Measurements from ENCODE around the gene CORO6. TPM values are rescaled to one million over a fixed set of nuclear protein-coding genes. Genes with fewer than 3 reads are reported as not detected.

CORO6 gene
- total and polyA plus RNA-seq, 7 donors: 182 to 710 (median 494) TPM

GRCh38 chr17:29620779-29621500 is 1.8 kb downstream of the CORO6 start:
- ATAC-seq: no peak
- Histone ChIP-seq H3K27me3 (ENCODE audit: insufficient read depth in 3 of 3, low read length in 2 of 3) (no peaks in the 10 kb centered on the region), H3K4me3 (peak overlapping the region; percentile 98), H3K4me1 (peaks cover 67% of the 10 kb centered on the region), H3K9me3 (no peaks in the 10 kb centered on the region), H3K27ac (peak overlapping the region; percentile 99), H3K36me3 (ENCODE audit: insufficient read depth in 1 of 2, low read depth in 1 of 2) (peaks cover 0 to 14% of the 10 kb centered on the region in 2 donors)
- DNase-seq: no peak
- no peak for TF ChIP-seq CTCF (IDR thresholded peaks at IDR 0.05)
- WGBS, 3 donors: 47 to 58% (median 50%) methylated on average over 12 of the region's 12 CpGs
- intact Hi-C loops (cut with DNase I): loop anchor here in 1 of 2 donors (5.0 kb wide), 2 partner anchors 141 to 311 kb away; partner anchors contain the start of gene SSH2

GRCh38 chr17:29620271-29620670 is 2.4 kb downstream of the CORO6 start:
- no peak for TF ChIP-seq CTCF (IDR thresholded peaks at IDR 0.05)
- peak overlapping the region; percentile 99 for H3K27ac ChIP-seq
- peaks cover 66% of the 10 kb centered on the region for H3K4me1 ChIP-seq
- ATAC-seq: peak; percentile 45 to 58 (median 51)
- no peaks in the 10 kb centered on the region for H3K9me3 ChIP-seq
- no peaks in the 10 kb centered on the region for H3K27me3 ChIP-seq (ENCODE audit: insufficient read depth in 3 of 3, low read length in 2 of 3)
- H3K4me3 ChIP-seq: peak overlapping the region; percentile 98
- DNase-seq: peak; percentile 62 to 85
- intact Hi-C loops (cut with DNase I): loop anchor here in 1 of 2 donors (5.0 kb wide), 2 partner anchors 142 to 312 kb away; partner anchors contain the start of gene SSH2
- 36 to 62% (median 46%) methylated on average over 4 of the region's 4 CpGs for WGBS, 3 donors
- H3K36me3 ChIP-seq (ENCODE audit: insufficient read depth in 1 of 2, low read depth in 1 of 2): peaks cover 0 to 16% of the 10 kb centered on the region in 2 donors

- peaks cover 69% of the 10 kb centered on the region for H3K4me1 ChIP-seq
- DNase-seq (peak; percentile 48 to 84), ATAC-seq (peak; percentile 58 to 66 (median 59))
- H3K4me3 ChIP-seq: peak overlapping the region; percentile 98
- H3K27me3 ChIP-seq (ENCODE audit: insufficient read depth in 3 of 3, low read length in 2 of 3): no peaks in the 10 kb centered on the region
- peak overlapping the region; percentile 99 for H3K27ac ChIP-seq
- no peaks in the 10 kb centered on the region for H3K9me3 ChIP-seq
- H3K36me3 ChIP-seq (ENCODE audit: insufficient read depth in 1 of 2, low read depth in 1 of 2): peaks cover 0 to 22% of the 10 kb centered on the region in 2 donors
- peak; percentile 41 for TF ChIP-seq CTCF (IDR thresholded peaks at IDR 0.05)
- intact Hi-C loops (cut with DNase I): no loop called here
Measured at GRCh38 chr17:29619251-29619650, 3.5 kb downstream of the CORO6 start.

GRCh38 chr17:29618272-29619065 is 4.2 kb downstream of the CORO6 start:
- no peak for DNase-seq
- H3K4me3 ChIP-seq: peak overlapping the region; percentile 98
- no peaks in the 10 kb centered on the region for H3K9me3 ChIP-seq
- intact Hi-C loops (cut with DNase I): no loop called here
- no peak for TF ChIP-seq CTCF (IDR thresholded peaks at IDR 0.05)
- WGBS, 3 donors: 45 to 55% (median 47%) methylated on average over 15 to 22 of the region's 22 CpGs
- H3K27me3 ChIP-seq (ENCODE audit: insufficient read depth in 3 of 3, low read length in 2 of 3): no peaks in the 10 kb centered on the region
- peaks cover 0 to 22% of the 10 kb centered on the region in 2 donors for H3K36me3 ChIP-seq (ENCODE audit: insufficient read depth in 1 of 2, low read depth in 1 of 2)
- H3K27ac ChIP-seq: peak overlapping the region; percentile 99
- no peak for ATAC-seq
- H3K4me1 ChIP-seq: peaks cover 72% of the 10 kb centered on the region
